Measurements from ENCODE around the gene MROH2A.

Gene MROH2A

DNA sequence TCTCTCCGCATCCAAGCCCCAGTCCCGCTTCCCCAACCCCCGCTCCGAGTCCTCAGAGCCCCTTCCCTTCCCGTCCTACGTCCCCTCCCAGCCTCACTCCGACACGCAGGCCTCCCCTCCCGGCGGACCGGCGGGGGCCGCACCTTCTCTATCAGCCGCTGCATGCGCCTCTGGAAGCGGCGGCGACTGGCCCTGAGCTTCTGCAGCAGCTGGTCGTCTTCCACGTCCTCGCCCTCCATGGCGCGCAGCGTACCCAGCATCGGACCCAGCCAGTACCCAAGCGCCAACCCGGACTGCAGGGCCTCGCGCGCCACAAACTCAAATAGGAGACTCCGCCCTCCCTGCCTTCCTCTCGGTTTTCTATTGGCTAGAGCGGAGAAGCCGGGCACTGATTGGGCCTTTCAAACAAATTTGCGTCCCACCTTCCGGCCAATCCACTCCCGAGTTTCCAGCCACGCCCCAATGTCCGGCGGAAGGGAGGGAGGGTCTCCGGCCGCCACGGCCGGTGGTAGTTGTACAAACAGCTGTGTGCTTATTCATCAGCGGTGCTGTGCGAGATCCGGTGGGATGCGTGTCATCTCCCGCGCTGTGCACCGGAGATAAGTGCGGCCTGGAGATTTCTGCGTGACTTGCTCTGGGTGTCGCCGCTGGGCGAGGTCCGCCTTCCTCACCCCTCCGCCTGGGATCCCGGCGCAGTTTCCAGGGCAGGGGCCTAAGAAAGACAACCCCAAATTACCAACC is 76.3 kb downstream of the MROH2A start, which contains the start of gene HJURP:
Gene HJURP (minus strand): TSS at position 295 of the 741 bp plus-strand sequence. CDS start 35 bp downstream, at position 260.
- TF ChIP-seq GATA3 (IDR thresholded peaks at IDR 0.05; ENCODE audit: low read depth, low read length), result no peak
- no peak for TF ChIP-seq GATA2 (IDR thresholded peaks at IDR 0.05; ENCODE audit: low read depth, low read length)

DNA sequence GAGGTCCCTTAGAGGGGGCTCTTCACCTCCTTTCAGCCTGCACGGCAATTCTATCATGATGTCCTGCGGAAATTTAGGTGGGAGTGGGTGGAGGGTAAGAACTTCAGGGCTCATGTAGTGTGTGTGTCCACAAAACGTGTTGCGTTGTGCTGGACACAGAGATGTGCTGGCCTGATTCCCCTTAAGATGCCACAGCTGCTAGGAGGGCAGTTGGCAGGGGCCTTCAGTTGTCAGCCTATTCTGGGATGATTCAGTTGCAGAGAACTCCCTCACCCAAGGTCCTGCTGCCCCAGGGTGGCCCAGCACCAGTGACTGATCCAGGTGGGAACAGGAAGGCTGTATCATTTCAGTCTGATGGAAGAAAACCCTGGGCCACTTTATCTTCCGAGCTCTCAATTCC is 77.2 kb downstream of the MROH2A start:
- TF ChIP-seq GATA3 (IDR thresholded peaks at IDR 0.05; ENCODE audit: low read depth, low read length) (no peak), GATA2 (IDR thresholded peaks at IDR 0.05; ENCODE audit: low read depth, low read length) (no peak)

DNA sequence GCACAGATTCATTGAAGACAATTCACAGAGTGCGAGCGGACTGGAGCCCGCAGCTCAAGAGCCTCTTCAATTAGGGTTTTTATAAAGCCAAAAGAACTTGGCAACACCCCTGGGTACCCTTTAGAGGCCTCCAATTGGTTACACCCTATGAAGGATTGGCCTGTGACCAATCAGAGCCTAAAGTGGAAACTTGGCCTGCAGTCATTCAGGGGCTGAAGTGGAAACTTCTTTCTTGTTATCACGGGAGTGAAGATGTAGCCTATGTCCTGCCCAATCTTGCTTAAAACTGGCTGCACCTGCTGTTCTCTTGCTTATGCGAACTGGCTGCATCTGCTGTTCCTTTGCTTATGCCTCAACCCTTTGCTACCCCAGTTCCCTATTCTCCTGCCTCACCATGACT is 78.1 kb downstream of the MROH2A start:
- no peak for TF ChIP-seq GATA2 (IDR thresholded peaks at IDR 0.05; ENCODE audit: low read depth, low read length)
- no peak for TF ChIP-seq GATA3 (IDR thresholded peaks at IDR 0.05; ENCODE audit: low read depth, low read length)

DNA sequence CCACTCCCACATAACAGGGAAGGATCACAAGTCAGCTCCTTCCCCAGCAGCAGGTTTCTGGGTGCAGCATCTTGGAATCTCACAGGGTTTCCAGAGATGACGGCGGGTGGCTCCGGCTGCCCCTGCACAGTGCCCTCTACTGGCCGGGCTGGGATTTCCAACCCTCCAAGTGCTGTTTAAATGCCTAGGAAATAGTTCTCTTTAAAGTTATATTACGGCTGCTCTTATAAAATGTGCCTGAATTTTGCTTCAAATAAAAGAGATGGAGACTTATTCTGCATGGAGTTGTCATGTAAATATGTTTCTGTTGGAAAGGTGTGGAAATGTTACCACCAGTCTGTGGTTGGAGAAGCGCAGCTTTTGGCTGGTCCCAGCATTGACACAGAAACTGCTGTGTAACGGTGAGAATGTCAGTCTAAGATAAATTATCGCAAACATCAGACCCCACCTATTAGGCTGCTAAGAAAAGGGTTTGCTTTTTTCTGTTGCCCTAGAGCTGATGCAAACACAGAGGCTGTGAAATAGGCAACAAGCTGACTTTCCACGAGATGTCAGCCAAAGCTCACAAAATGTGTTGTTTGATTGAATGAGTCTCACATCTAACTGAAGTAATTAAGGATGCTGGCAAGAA is 79.5 kb downstream of the MROH2A start:
- TF ChIP-seq GATA3 (IDR thresholded peaks at IDR 0.05; ENCODE audit: low read depth, low read length) (no peak), GATA2 (IDR thresholded peaks at IDR 0.05; ENCODE audit: low read depth, low read length) (no peak)

DNA sequence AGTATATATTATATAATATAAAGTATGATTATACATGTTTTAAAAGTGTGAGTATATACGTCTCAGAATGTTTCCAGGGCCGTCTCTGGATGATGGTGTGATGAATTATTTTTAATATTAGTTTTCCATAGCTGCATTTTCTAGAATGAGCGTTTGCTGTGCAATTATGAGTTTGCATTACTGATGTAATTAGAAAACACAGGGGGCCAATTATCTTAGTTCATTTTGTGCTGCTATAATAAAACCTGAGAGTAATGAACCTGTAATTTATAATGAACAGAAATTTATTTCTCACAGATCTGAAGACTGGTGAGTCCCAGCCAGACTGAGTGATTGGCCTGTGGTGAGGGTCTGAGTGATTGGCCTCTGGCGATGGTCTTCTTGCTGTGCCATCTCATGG is 80.2 kb downstream of the MROH2A start:
- TF ChIP-seq GATA3 (IDR thresholded peaks at IDR 0.05; ENCODE audit: low read depth, low read length) (no peak), GATA2 (IDR thresholded peaks at IDR 0.05; ENCODE audit: low read depth, low read length) (no peak)

DNA sequence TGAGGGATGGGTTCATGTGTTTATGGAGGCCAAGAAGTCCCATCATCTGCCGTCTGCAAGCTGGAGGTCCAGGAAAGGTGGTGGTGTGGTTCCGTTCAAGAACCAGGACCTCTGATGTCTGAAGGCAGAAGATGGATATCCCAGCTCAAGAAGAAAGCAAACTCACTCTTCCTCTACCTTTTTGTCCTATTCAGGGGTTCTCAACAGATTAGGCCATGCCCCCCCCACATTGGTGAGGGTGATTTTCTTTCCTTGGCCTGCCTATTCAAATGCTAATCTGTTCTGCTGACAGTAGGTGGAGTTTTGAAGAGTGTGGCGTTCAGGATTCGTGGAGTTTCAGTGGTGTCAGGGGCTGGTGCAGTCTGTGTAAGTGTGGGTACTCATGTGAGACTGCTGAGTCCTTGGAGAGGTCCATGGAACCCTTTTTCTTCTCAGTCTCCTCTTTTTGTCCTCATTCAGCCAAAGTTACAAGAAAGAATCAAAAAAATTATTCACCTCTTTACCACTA is 84.2 kb downstream of the MROH2A start:
- TF ChIP-seq GATA2 (IDR thresholded peaks at IDR 0.05; ENCODE audit: low read depth, low read length) (no peak), GATA3 (IDR thresholded peaks at IDR 0.05; ENCODE audit: low read depth, low read length) (no peak)

DNA sequence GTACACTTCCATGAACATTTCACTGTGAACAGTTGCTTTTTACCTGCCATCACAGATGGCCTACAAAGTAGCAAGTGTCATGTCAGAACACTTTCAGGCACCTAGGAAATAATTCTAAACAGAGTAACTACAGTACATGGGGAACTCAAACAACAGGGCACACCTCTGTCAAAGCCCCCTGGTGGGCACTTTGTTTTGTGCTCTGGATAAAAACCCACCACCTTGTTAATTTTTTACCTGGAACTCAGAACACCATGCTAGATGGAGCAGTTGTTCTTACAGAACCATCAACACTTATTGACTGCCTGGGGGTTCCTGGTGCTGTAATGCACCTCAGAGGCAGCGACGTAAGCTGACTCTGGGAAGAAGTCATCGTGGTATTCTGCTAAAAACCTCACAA is 87.7 kb downstream of the MROH2A start:
- TF ChIP-seq GATA2 (IDR thresholded peaks at IDR 0.05; ENCODE audit: low read depth, low read length) (no peak), GATA3 (IDR thresholded peaks at IDR 0.05; ENCODE audit: low read depth, low read length) (no peak)

DNA sequence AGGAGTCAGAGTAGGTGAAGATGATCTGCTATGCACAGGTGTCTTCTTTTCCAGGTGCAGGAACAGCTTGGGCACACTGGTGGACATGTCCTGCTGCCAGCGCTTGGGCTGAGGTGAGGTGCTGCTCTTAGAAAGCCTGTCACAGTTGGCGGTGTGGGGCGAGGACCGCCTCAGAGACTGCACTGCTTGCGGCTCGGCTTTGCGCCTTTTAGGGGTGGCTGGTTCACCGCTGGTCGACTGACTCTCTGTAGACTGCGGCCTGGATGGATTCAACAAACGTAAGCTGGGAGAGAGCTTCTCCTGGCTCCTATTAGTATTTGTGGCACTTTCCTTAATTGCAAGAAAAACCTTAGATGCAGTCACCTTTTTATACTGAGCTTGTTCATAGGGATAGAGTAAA is 88.3 kb downstream of the MROH2A start:
- TF ChIP-seq GATA3 (IDR thresholded peaks at IDR 0.05; ENCODE audit: low read depth, low read length), result no peak
- no peak for TF ChIP-seq GATA2 (IDR thresholded peaks at IDR 0.05; ENCODE audit: low read depth, low read length)

DNA sequence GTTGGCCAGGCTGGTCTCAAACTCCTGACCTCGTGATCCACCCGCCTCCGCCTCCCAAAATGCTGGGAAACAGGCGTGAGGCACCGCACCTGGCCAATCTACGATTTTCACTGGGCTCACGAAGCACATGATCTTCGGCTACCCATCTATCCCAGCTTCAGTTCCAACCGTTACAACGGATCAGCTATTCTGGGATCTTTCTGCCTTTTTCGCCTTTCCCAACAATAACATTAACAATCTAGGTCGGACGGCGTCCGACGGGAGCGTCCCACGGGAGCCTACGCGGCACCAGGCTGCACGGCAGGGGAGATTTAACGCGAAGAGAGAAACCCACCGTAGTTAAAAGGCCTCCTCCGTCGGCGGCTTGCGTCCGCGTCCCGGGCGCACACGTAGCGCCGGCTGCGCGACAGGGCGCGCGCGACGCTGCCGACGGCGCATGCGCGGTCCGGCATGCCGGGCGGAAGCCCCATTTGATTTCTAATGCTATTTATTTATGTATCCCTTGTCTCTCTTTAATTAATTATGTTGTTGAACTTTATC is 89.9 kb downstream of the MROH2A start, which contains the start of gene MSL3B:
Gene MSL3B (minus strand): TSS at position 394 of the 540 bp plus-strand sequence.
- no peak for TF ChIP-seq GATA2 (IDR thresholded peaks at IDR 0.05; ENCODE audit: low read depth, low read length)
- TF ChIP-seq GATA3 (IDR thresholded peaks at IDR 0.05; ENCODE audit: low read depth, low read length), result no peak

DNA sequence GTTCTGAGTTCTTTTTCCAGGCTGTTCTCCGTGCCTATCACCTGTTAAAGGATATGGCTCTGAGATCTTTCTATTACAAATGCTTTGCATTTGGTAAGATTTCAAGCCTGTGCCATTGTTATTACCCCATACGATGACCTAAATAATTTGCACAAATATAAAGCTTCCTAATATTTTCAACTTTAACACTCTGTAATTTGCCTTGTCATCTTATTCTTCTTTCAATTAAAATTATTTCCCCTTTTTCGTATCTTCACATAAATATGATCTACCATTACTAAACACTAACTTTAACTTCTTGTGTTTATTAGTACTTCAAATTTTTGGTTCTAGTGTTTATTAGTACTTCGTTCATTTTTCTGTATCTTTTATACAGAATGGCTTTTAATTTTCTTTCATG is 93.3 kb downstream of the MROH2A start:
- TF ChIP-seq GATA3 (IDR thresholded peaks at IDR 0.05; ENCODE audit: low read depth, low read length) (no peak), GATA2 (IDR thresholded peaks at IDR 0.05; ENCODE audit: low read depth, low read length) (no peak)

DNA sequence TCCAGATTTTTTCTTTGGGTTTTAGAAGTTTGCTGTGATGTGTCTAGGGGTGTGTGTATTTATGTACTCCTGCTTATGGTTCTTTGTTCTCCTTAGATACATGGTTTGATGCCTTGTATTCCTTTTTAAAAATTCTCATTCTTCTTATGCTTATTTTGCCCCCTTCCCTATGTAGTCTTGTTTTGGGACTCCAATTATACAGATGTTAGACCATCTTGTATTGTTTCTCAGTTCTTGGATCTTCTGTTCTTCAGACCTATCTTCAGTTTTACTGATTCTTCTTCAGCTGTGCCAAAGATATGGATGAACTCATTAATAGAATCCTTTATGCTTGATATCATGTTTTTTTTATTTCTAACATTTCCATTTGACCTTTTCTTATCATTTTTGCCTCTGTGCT is 104.2 kb downstream of the MROH2A start:
- TF ChIP-seq GATA3 (IDR thresholded peaks at IDR 0.05; ENCODE audit: low read depth, low read length) (no peak), GATA2 (IDR thresholded peaks at IDR 0.05; ENCODE audit: low read depth, low read length) (no peak)
